GM21367 (cell line): ENCODE measurements around the gene HAUS7.
A peak's percentile ranks its signal among the peaks of the same experiment; 100 is the strongest.
"Not testable (repeated sequence)": the region's sequence is repeated elsewhere in the genome, so short reads cannot be mapped to it uniquely, and the experiment has no call there.

Source experiments
- ATAC-seq: cut with Tn5 transposase; IDR thresholded peaks from one replicate; pipeline ENCODE4 v1.9.1; 2021; ENCODE audit not compliant: unreplicated experiment

HAUS7 gene

GRCh38 chrX:153411255-153411987 lies 59.0 kb downstream of the HAUS7 start, which contains the start of gene ZFP92:
TSS of gene ZFP92 (plus strand) at chrX:153411472. CDS start at chrX:153418323, 6,851 bp downstream.
- ATAC-seq = peak; percentile 57

DNA sequence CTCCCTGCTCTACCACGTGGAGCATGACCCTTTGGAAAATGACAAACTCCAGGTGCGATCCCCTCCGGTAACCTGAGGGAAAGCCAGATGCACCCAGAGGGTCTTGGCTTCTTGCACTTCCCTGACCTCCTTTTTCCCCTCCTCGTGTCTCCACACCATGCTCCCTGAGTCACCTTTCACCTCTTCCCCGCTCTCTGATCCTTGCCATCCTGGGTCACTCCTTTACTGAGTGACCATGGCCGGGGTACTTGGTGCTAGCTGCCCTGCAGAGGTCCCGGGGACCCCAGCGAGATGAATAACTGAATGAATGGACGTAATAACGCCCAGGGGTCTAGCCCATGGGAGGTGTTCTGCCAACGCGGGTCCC lies 59.5 kb downstream of the HAUS7 start:
- no peak for ATAC-seq

GRCh38 chrX:153410373-153410772 lies 60.0 kb downstream of the HAUS7 start:
- no peak for ATAC-seq

DNA sequence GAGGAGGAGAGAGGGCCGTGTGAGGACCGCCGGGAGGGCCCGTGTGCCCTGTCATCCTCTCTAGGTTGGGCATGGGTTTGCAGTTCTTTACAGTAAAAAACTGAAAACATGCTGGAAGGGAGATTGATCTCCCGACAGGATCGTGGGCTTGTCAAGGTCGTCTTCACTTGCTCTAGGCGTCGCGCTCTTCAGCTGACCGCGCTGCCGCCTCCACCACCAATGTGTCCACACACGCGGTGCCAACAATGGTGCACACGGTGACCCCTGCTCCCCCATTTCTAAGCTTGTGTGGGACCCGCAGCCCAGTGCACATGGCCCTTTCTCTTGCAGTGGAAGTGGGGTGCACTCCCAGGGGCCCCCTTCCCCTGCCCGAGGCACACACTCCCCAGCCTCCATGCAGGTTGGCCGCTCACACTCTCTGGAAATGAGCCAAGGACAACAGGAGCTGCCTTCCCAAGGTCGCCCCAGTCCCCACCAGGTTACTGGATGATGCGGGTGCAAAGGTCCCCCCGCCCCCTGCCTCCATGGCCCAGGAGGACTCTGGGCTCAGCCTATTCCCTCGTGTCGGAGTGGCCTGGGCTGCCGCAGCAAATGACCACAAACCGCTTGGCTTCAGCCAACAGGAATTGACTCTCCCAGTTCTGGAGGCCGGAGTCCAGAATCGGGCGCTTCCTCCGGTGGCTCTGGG lies 60.8 kb downstream of the HAUS7 start:
- no peak for ATAC-seq

DNA sequence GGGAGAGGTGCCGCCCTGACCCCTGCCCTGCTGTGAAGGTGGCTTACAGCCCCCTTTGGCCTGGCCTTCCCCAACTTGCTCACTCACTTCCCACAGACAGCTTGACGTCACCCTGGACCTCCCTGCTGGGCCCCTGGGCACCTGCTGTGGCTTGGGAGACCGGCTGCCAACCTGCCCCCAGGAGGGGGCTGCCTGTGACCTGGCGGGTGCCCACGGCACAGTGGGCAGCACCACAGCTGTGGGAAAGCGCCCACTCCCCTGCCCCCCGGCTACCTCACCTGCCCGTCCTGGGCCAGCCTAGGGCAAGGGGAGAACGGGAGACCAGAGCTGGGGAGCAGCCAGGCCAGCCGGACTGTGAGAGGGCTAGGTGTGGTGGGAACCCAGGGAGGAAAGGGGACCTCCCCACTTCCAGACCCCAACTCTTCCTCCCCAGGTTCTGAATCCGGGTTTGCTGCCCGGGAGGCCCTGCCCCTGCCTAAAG lies 61.5 kb downstream of the HAUS7 start:
- ATAC-seq = no peak

DNA sequence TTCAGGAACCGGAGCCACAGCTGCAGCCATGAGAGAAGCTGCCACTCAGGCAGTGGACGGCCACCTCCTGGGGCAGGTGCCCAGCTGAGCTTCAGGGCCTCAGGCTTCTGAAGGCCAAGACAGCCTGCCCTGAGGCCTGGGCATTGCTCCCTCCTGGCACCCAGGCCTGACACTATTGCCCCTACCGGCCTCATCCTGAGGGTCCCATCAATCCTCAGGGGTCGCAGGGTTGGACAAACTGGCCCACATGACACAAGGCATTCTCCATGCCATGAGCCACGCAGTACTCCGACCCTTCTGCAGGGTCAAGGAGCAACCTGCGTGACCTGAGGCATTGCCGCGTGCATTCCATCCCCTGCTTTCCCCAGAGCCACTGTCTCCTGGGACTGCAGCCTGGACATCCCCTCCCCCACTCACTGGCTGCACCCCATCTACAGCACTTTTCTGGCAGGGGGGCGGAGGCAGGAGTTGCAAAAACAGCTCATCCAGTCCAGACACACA lies 62.1 kb downstream of the HAUS7 start:
- ATAC-seq = no peak

GRCh38 chrX:153407736-153408135 lies 62.6 kb downstream of the HAUS7 start:
- ATAC-seq = no peak

- no peak for ATAC-seq
These were observed 63.5 kb downstream of the HAUS7 start for GRCh38 chrX:153406903-153407302.

DNA sequence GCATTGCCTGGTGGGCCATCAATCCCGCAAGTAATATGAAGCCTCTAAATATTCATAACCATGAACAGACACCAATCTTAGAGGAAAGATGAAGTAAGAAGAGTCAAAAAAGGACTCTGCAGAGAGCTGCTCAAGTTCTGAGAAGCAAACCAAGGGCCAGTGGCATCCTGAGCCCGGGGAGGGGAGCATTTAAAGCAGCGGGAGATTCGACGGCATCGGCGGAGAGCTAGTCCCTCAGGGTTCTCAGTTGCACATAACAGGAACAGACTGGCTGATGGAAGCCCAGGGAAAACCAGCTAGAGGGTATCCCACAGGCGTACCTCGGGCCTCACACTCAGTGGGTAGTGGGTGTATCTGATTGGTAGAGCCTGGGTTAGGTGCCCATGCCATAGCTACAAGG lies 64.4 kb downstream of the HAUS7 start:
- ATAC-seq = no peak

- ATAC-seq = no peak
These were observed 65.0 kb downstream of the HAUS7 start for GRCh38 chrX:153405426-153405825.

GRCh38 chrX:153404333-153404732 lies 66.0 kb downstream of the HAUS7 start:
- not testable (repeated sequence) for ATAC-seq

GRCh38 chrX:153401133-153401764 lies 69.1 kb downstream of the HAUS7 start, which contains the start of gene PNMA6E:
TSS of gene PNMA6E (minus strand) at chrX:153401350. CDS start at chrX:153398849, 2,501 bp downstream.
- no peak for ATAC-seq

- no peak for ATAC-seq
These were observed 69.9 kb downstream of the HAUS7 start for GRCh38 chrX:153400146-153401132.

DNA sequence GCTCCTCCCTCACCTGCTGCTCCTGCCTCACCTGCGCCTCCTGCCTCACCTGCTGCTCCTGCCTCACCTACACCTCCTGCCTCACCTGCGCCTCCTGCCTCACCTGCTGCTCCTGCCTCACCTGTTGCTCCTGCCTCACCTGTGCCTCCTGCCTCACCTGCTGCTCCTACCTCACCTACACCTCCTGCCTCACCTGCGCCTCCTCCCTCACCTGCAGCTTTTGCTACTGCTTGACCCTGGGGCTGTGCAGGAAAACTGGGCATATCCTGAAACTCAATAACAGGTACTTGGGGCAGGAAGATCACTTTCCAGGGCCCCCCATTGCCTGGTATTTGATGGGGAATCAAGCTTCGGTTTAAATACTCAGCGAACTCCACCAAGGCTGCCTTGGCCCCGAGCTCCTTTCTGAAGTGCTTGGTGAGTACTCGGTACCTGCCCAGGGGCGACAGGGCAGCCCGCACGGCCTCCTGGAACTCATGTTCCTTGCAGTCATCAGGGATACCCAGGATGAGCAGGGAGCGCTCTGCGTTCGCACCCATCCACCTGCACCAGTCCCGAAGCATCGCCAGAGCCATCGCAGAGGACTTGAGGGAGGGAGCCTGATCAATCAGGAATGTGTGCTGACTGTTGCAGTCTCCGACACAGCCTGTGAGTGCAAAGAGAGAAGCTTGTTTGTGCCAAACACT lies 72.0 kb downstream of the HAUS7 start:
- no peak for ATAC-seq
